Hepatocyte (in vitro differentiated cells): ENCODE data around the gene PTPN3.

Source experiments
- CTCF ChIP-seq: fragments of 200-600 bp; sonication (generic); IDR thresholded peaks from 2 replicates; pipeline ENCODE4 v1.5.1; 2016; ENCODE audit warnings: antibody characterized with exemption, mild to moderate bottlenecking; ENCODE audit not compliant: poor library complexity
- EZH2 ChIP-seq: fragments of 200-600 bp; sonication (generic); IDR thresholded peaks from 2 replicates; pipeline ENCODE4 v1.6.1; 2016; ENCODE audit warnings: antibody characterized with exemption, mild to moderate bottlenecking, borderline replicate concordance
- EZH2phosphoT487 ChIP-seq: fragments of 200-600 bp; sonication (generic); IDR thresholded peaks from one replicate; pipeline ENCODE4 v1.6.1; 2018; ENCODE audit warnings: antibody characterized with exemption, mild to moderate bottlenecking, low read depth, moderate library complexity; ENCODE audit not compliant: unreplicated experiment, severe bottlenecking

GRCh38 chr9:109382182-109382581 lies 115.9 kb downstream of the PTPN3 start:
- TF ChIP-seq CTCF = no peak
- no peak for TF ChIP-seq EZH2
- no peak for TF ChIP-seq EZH2phosphoT487
